Measurements from ENCODE around the gene CISD1.

- TF ChIP-seq POLR2AphosphoS5 (IDR thresholded peaks at IDR 0.05): no peak
- no peak for TF ChIP-seq CTCF (IDR thresholded peaks at IDR 0.05)
Measured at GRCh38 chr10:58262766-58263165, 6.2 kb upstream of the CISD1 start.
